ENCODE measurements around the gene RHOH.

DNA sequence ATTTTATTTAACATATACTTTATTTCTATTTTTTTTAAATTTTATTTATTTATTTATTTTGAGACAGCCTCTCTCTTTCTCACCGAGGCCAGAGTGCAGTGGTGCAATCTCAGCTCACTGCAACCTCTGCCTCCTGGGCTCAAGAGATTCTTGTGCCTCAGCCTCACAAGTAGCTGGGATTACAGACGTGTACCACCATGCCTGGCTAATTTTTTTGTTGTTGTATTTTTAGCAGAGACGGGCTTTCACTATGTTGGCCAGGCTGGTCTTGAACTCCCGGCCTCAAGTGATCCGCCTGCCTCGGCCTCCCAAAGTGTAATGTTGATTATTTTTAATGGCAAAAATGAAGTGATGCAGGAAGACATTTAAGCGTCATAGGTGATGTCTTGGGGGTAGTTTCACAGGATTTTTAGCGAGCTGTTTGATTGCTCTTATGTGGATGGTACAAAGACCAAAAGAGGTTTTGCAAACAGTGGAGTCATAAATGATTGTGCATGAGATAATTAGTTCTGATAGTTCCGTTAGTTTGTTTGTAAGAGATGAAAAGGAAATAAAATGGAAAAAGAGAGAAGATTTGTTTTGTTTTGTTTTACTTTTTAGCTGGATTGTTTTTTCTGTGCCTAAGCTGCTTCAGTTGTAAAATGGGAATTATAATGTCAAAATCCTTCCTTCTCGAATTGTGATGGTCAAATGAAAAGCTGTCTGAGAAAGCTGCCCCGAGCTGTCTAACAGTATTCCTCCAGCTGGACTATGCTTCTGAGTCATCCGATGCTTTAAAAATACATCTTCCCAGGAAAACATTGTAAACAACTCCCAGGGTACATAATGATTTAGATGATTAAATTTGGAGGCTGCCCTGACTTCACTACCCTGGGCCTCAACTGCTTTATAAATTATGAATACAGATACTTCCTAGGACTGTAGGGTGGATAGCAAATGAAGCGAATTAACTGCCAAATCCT, 14.7 kb downstream of the RHOH start:
- TF ChIP-seq BHLHE40 (IDR thresholded peaks at IDR 0.05; ENCODE audit: borderline replicate concordance) = no peak
- no peak for TF ChIP-seq HDGF (IDR thresholded peaks at IDR 0.05; ENCODE audit: borderline replicate concordance)
- no peak for TF ChIP-seq SUZ12 (IDR thresholded peaks at IDR 0.05)
- no peak for TF ChIP-seq TARDBP (IDR thresholded peaks at IDR 0.05)
- no peak for TF ChIP-seq FOXK2 (IDR thresholded peaks at IDR 0.05)
- TF ChIP-seq ZNF384 (IDR thresholded peaks at IDR 0.05) = no peak
- no peak for TF ChIP-seq FOXM1 (IDR thresholded peaks at IDR 0.05; ENCODE audit: borderline replicate concordance)
- no peak for TF ChIP-seq L3MBTL2 (conservative IDR thresholded peaks at IDR 0.05)
- no peak for TF ChIP-seq SP1 (IDR thresholded peaks at IDR 0.05)
- TF ChIP-seq FOXA1 (IDR thresholded peaks at IDR 0.05) = no peak
- no peak for TF ChIP-seq NFRKB (IDR thresholded peaks at IDR 0.05)

Measured in HEK293T (cell line).